ENCODE results near the gene C1QTNF7.

C1QTNF7 gene

DNA sequence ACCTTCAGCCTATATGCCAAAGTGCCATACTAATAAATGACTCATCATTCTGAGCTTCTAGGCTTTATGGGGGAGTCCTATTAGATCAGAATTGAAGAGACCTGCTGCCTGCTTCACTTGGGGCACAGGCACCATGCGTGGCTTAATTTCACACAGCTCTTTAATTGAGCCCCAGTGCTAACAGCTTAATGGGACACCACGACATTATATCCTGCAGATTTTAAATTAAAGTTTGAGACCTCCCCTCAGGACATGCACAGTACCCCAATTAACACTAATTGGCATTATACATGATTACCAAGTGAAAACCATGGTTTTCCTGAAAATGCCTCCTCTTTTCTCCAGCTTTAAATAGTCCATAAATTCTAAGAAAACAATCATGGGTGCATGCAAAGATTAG, 6.8 kb downstream of the C1QTNF7 start:
- Histone ChIP-seq H3K9ac (no peak overlapping the region), H3K4me2 (no peak overlapping the region), H3K4me3 (IDR thresholded peaks at IDR 0.05; ENCODE audit: insufficient read depth, low read depth, low read length) (no peak overlapping the region), H3K27me3 (ENCODE audit: insufficient read depth, low read depth) (no peaks in the 10 kb centered on the region), H3K36me3 (ENCODE audit: insufficient read depth) (no peaks in the 10 kb centered on the region), H3K4me1 (ENCODE audit: low read depth, poor library complexity, severe bottlenecking) (no peaks in the 10 kb centered on the region), H4K20me1 (ENCODE audit: insufficient read depth) (no peaks in the 10 kb centered on the region), H3K79me2 (ENCODE audit: insufficient read depth, low read depth) (no peaks in the 10 kb centered on the region), H2AFZ (ENCODE audit: low read depth) (no peak overlapping the region), H3K27ac (no peak overlapping the region)
- no peak for TF ChIP-seq CTCF (conservative IDR thresholded peaks at IDR 0.05; ENCODE audit: low read depth, low read length)

GRCh38 chr4:15436513-15436912, 8.7 kb downstream of the C1QTNF7 start:
- H3K36me3 ChIP-seq (ENCODE audit: insufficient read depth): no peaks in the 10 kb centered on the region
- no peak overlapping the region for H3K4me3 ChIP-seq (IDR thresholded peaks at IDR 0.05; ENCODE audit: insufficient read depth, low read depth, low read length)
- H3K9ac ChIP-seq: no peak overlapping the region
- no peaks in the 10 kb centered on the region for H4K20me1 ChIP-seq (ENCODE audit: insufficient read depth)
- H3K4me1 ChIP-seq (ENCODE audit: low read depth, poor library complexity, severe bottlenecking): no peaks in the 10 kb centered on the region
- no peak for TF ChIP-seq CTCF (conservative IDR thresholded peaks at IDR 0.05; ENCODE audit: low read depth, low read length)
- no peaks in the 10 kb centered on the region for H3K27me3 ChIP-seq (ENCODE audit: insufficient read depth, low read depth)
- no peak overlapping the region for H3K4me2 ChIP-seq
- no peak overlapping the region for H2AFZ ChIP-seq (ENCODE audit: low read depth)
- no peak overlapping the region for H3K27ac ChIP-seq
- no peaks in the 10 kb centered on the region for H3K79me2 ChIP-seq (ENCODE audit: insufficient read depth, low read depth)

GRCh38 chr4:15438939-15439524, 11.2 kb downstream of the C1QTNF7 start:
- Histone ChIP-seq H2AFZ (ENCODE audit: low read depth) (no peak overlapping the region), H3K4me3 (IDR thresholded peaks at IDR 0.05; ENCODE audit: insufficient read depth, low read depth, low read length) (no peak overlapping the region), H3K4me2 (no peak overlapping the region), H3K79me2 (ENCODE audit: insufficient read depth, low read depth) (no peaks in the 10 kb centered on the region), H4K20me1 (ENCODE audit: insufficient read depth) (no peaks in the 10 kb centered on the region), H3K27me3 (ENCODE audit: insufficient read depth, low read depth) (no peaks in the 10 kb centered on the region), H3K9ac (no peak overlapping the region), H3K27ac (no peak overlapping the region), H3K36me3 (ENCODE audit: insufficient read depth) (no peaks in the 10 kb centered on the region), H3K4me1 (ENCODE audit: low read depth, poor library complexity, severe bottlenecking) (no peaks in the 10 kb centered on the region)
- no peak for TF ChIP-seq CTCF (conservative IDR thresholded peaks at IDR 0.05; ENCODE audit: low read depth, low read length)

DNA sequence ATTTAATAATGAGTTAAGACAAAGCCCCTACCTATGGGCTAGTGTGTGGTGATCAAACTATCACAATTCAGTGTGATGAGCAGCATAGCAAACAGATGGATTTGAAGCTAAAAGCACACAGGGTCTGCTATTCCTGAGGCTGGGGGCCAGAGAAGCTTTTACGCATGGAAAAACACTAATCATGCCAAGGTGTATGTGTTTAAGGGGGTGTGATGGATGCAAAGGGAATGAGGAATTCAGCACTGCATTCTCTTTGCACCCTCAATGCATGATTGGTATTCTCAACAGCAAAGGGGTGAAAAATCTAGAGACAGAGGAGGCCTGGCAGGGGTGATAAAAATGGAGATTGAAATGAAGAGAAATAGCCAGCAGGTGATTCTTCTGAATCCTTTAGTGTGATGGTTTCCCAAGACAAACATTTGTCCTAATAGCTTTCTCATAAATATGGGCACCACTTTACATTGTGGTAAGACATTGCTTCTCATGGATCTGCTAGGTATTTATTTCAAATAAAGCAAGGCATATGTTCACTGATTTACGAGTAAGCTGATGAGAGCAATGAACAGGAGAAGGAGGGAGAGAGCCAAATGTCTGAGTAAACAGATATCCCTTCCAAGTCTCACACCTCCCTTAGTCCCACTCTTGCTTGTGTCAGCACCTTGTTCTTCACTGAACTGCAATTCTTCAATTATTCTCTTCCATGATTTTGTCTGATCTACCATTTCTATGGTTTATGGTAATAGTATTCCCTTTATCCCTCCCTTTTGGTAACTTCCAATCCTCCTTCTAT, 15.7 kb downstream of the C1QTNF7 start:
- no peak overlapping the region for H3K4me2 ChIP-seq
- H3K4me3 ChIP-seq (IDR thresholded peaks at IDR 0.05; ENCODE audit: insufficient read depth, low read depth, low read length): no peak overlapping the region
- no peak for TF ChIP-seq CTCF (conservative IDR thresholded peaks at IDR 0.05; ENCODE audit: low read depth, low read length)
- no peaks in the 10 kb centered on the region for H4K20me1 ChIP-seq (ENCODE audit: insufficient read depth)
- H3K27ac ChIP-seq: no peak overlapping the region
- no peaks in the 10 kb centered on the region for H3K36me3 ChIP-seq (ENCODE audit: insufficient read depth)
- no peaks in the 10 kb centered on the region for H3K79me2 ChIP-seq (ENCODE audit: insufficient read depth, low read depth)
- no peak overlapping the region for H2AFZ ChIP-seq (ENCODE audit: low read depth)
- H3K27me3 ChIP-seq (ENCODE audit: insufficient read depth, low read depth): no peaks in the 10 kb centered on the region
- no peak overlapping the region for H3K9ac ChIP-seq
- H3K4me1 ChIP-seq (ENCODE audit: low read depth, poor library complexity, severe bottlenecking): no peaks in the 10 kb centered on the region

Data from KMS-11 (cell line).